H9 (cell line): Measurements from ENCODE around the gene CCDC149. TPM values are rescaled to one million over a fixed set of nuclear protein-coding genes. Genes with fewer than 3 reads are reported as not detected.

ENCODE experiments used
- DNase-seq: peaks from one replicate; pipeline ENCODE4 v3.0.0-alpha.2; 2017
- H2AFZ ChIP-seq: one replicate; pipeline ENCODE4 v1.6.1; 2013; ENCODE audit warnings: mild to moderate bottlenecking, low read length, control low read depth, moderate library complexity
- H2AK5ac ChIP-seq: 2 replicates; pipeline ENCODE4 v1.6.1; 2013; ENCODE audit warnings: low read length, control low read depth, mixed read lengths; ENCODE audit not compliant: insufficient read length
- H2BK120ac ChIP-seq: one replicate; pipeline ENCODE4 v1.6.1; 2013; ENCODE audit warnings: low read depth, mild to moderate bottlenecking, low read length, control low read depth, inconsistent platforms; ENCODE audit not compliant: poor library complexity, severe bottlenecking
- H2BK12ac ChIP-seq: 2 replicates; pipeline ENCODE4 v1.6.1; 2013; ENCODE audit warnings: low read length, control low read depth, mixed read lengths, low read depth; ENCODE audit not compliant: insufficient read length
- H2BK15ac ChIP-seq: 2 replicates; pipeline ENCODE4 v1.6.1; 2013; ENCODE audit warnings: low read depth, low read length, control low read depth
- H2BK20ac ChIP-seq: one replicate; pipeline ENCODE4 v1.6.1; 2013; ENCODE audit warnings: low read depth, mild to moderate bottlenecking, low read length, control low read depth, inconsistent platforms; ENCODE audit not compliant: poor library complexity, severe bottlenecking
- H2BK5ac ChIP-seq: 2 replicates; pipeline ENCODE4 v1.6.1; 2013; ENCODE audit warnings: low read length, control low read depth, mixed read lengths; ENCODE audit not compliant: insufficient read length
- H3K14ac ChIP-seq: 2 replicates; pipeline ENCODE4 v1.6.1; 2013; ENCODE audit warnings: low read length, control low read depth; ENCODE audit not compliant: insufficient read depth
- H3K18ac ChIP-seq: 2 replicates; pipeline ENCODE4 v1.6.1; 2013; ENCODE audit warnings: low read depth, mild to moderate bottlenecking, mixed read lengths, low read length, control low read depth; ENCODE audit not compliant: insufficient read length
- H3K23ac ChIP-seq: 2 replicates; pipeline ENCODE4 v1.6.1; 2013; ENCODE audit warnings: low read length, control low read depth, mixed read lengths, low read depth; ENCODE audit not compliant: insufficient read length
- H3K23me2 ChIP-seq: 2 replicates; pipeline ENCODE4 v1.6.1; 2013; ENCODE audit warnings: low read depth, mild to moderate bottlenecking, mixed read lengths, low read length, control low read depth; ENCODE audit not compliant: insufficient read length, poor library complexity, severe bottlenecking
- H3K27ac ChIP-seq: 2 replicates; pipeline ENCODE4 v1.5.1; 2013; ENCODE audit warnings: low read length, control low read depth, mixed read lengths, low read depth; ENCODE audit not compliant: insufficient read length
- H3K27me3 ChIP-seq: 2 replicates; pipeline ENCODE4 v1.6.1; 2013; ENCODE audit warnings: low read length, control low read depth, inconsistent platforms; ENCODE audit not compliant: insufficient read depth
- H3K4ac ChIP-seq: 2 replicates; pipeline ENCODE4 v1.6.1; 2013; ENCODE audit warnings: low read depth, mild to moderate bottlenecking, control low read depth, inconsistent platforms, low read length, moderate library complexity
- H3K4me1 ChIP-seq: 2 replicates; pipeline ENCODE4 v1.6.1; 2013; ENCODE audit warnings: low read length, control low read depth, inconsistent platforms; ENCODE audit not compliant: insufficient read depth
- H3K4me2 ChIP-seq: 2 replicates; pipeline ENCODE4 v1.6.1; 2013; ENCODE audit warnings: low read length, control low read depth, mixed read lengths; ENCODE audit not compliant: insufficient read length, insufficient read depth
- H3K56ac ChIP-seq: 2 replicates; pipeline ENCODE4 v1.6.1; 2013; ENCODE audit warnings: low read depth, mild to moderate bottlenecking, mixed read lengths, low read length, control low read depth; ENCODE audit not compliant: insufficient read length
- H3K79me1 ChIP-seq: 2 replicates; pipeline ENCODE4 v1.6.1; 2013; ENCODE audit warnings: low read depth, mild to moderate bottlenecking, moderate library complexity, low read length, control low read depth, inconsistent platforms; ENCODE audit not compliant: insufficient read depth, poor library complexity, severe bottlenecking
- H3K79me2 ChIP-seq: 2 replicates; pipeline ENCODE4 v1.6.1; 2013; ENCODE audit warnings: low read length, control low read depth, inconsistent platforms; ENCODE audit not compliant: insufficient read depth
- H3K9ac ChIP-seq: 2 replicates; pipeline ENCODE4 v1.6.1; 2013; ENCODE audit warnings: low read length, control low read depth, mixed read lengths; ENCODE audit not compliant: insufficient read length; ENCODE audit errors: extremely low read depth
- H3K9me3 ChIP-seq: one replicate; pipeline ENCODE4 v1.6.1; 2013; ENCODE audit warnings: low read depth, low read length, inconsistent platforms; ENCODE audit not compliant: control insufficient read depth
- H3T11ph ChIP-seq: one replicate; pipeline ENCODE4 v1.6.1; 2013; ENCODE audit warnings: mild to moderate bottlenecking, low read length, control low read depth, inconsistent platforms
- H4K20me1 ChIP-seq: one replicate; pipeline ENCODE4 v1.6.1; 2013; ENCODE audit not compliant: control insufficient read depth, insufficient read length, insufficient read depth
- H4K5ac ChIP-seq: 2 replicates; pipeline ENCODE4 v1.6.1; 2013; ENCODE audit warnings: low read depth, mild to moderate bottlenecking, mixed read lengths, low read length, control low read depth; ENCODE audit not compliant: insufficient read length
- H4K8ac ChIP-seq: replicated peaks from 2 replicates; pipeline ENCODE4 v1.6.1; 2013; ENCODE audit warnings: low read length, control low read depth, mixed read lengths, low read depth; ENCODE audit not compliant: insufficient read length
- H4K91ac ChIP-seq: 2 replicates; pipeline ENCODE4 v1.6.1; 2013; ENCODE audit warnings: low read depth, mild to moderate bottlenecking, moderate library complexity, mixed read lengths, low read length, control low read depth; ENCODE audit not compliant: insufficient read length
- H3K27ac Mint-ChIP-seq, 3 experiments: 2 replicates in 2 of 3; 3 replicates in 1 of 3; pipeline ENCODE4 v1.8.0; 2020 to 2021; ENCODE audit warnings: mixed read lengths in 3 of 3, mild to moderate bottlenecking in 1 of 3, moderate library complexity in 1 of 3
- H3K27me3 Mint-ChIP-seq: 2 replicates; pipeline ENCODE4 v1.8.0; 2021; ENCODE audit warnings: low read depth, mild to moderate bottlenecking, moderate library complexity, mixed read lengths
- H3K36me3 Mint-ChIP-seq, 3 experiments: 2 replicates in 2 of 3; 3 replicates in 1 of 3; pipeline ENCODE4 v1.8.0; 2020 to 2021; ENCODE audit warnings: low read depth in 3 of 3, mixed read lengths in 3 of 3; ENCODE audit not compliant: insufficient read depth in 1 of 3
- H3K4me1 Mint-ChIP-seq, 2 experiments: 2 replicates each; pipeline ENCODE4 v1.8.0; 2020; ENCODE audit warnings: mixed read lengths in 2 of 2
- H3K4me3 Mint-ChIP-seq, 2 experiments: 2 replicates in 1 of 2; 3 replicates in 1 of 2; pipeline ENCODE4 v1.8.0; 2020 to 2021; ENCODE audit warnings: mild to moderate bottlenecking in 2 of 2, mixed read lengths in 2 of 2, moderate library complexity in 1 of 2
- H3K9me3 Mint-ChIP-seq, 2 experiments: 2 replicates in 1 of 2; 3 replicates in 1 of 2; pipeline ENCODE4 v1.8.0; 2020; ENCODE audit warnings: mild to moderate bottlenecking in 2 of 2, mixed read lengths in 2 of 2, moderate library complexity in 1 of 2
- WGBS: extraction: QIAGEN DNeasy Blood & Tissue Kit; methylation state at CpG from one replicate; pipeline ENCODE4 v1.1.7; 2013; ENCODE audit warnings: missing lambda C conversion rate, low lambda C conversion rate, mixed read lengths; ENCODE audit not compliant: insufficient read length; ENCODE audit errors: extremely low coverage; 5-methylcytosine and 5-hydroxymethylcytosine counted together
- total RNA-seq: library from RNA; stranded (reverse); gene quantifications from 2 replicates; pipeline ENCODE4 v1.2.1, GENCODE V29; 2021
- TF ChIP-seq, protein P1 (sequence below): fragments of 200-600 bp; sonication (generic); conservative IDR thresholded peaks from 3 replicates; pipeline ENCODE4 v1.8.0; 2021; ENCODE audit warnings: antibody characterized with exemption, mild to moderate bottlenecking

Gene CCDC149
- total RNA-seq, 1 experiment from 2014 or later: 4.5 TPM

DNA sequence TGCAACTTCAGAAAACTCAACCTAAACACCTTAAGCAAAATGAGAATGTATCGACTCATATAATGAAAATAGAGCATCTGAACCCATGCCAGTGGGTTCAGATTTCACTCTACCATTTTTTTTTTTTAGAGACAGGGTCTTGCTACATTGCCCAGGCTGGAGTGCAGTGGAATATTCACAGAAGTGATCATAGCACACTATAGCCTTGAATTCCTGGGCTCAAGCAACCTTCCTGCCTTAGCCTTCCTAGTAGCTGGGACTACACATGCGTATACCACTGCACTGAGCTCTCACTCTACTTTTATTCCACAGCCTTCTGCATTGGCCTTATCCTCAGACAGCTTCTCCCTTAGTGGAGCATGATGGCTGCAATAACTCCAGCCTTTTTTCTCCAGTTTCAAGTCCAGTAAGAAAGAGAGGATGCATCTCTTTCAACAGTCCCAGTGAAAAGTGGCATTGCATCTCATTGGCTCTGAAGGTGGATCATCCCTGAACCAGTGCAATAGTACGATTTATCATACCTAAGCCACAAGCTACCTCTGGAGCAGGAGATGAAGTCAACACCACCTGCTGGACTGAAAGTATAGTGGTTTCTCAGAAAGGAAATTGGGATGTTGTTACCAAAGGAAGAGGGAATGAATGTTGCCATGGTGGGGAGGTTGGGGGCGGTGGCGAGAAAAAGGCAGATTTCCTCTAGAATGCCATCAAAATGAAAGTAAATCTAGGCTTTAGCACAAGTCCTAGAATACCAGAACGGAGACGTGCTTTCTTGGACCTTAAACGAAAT lies 119.4 kb downstream of the CCDC149 start:
- no peak overlapping the region for H2BK20ac ChIP-seq
- H4K8ac ChIP-seq: no peak overlapping the region
- Mint-ChIP-seq H3K4me1 (peaks cover 19 to 22% of the 10 kb centered on the region in 2 experiments), H3K4me3 (no peak overlapping the region), H3K27me3 (peaks cover 44% of the 10 kb centered on the region), H3K27ac (no peak overlapping the region), H3K36me3 (no peaks in the 10 kb centered on the region; a peak in 1 of 7 replicates), H3K9me3 (no peaks in the 10 kb centered on the region)
- peaks cover under 1% of the 10 kb centered on the region; the same call in 1 of the 2 replicates for H3K27me3 ChIP-seq
- H4K5ac ChIP-seq: no peak overlapping the region
- no peak overlapping the region for H3K4ac ChIP-seq
- no peaks in the 10 kb centered on the region for H3K79me1 ChIP-seq
- H3K23ac ChIP-seq: no peak overlapping the region
- WGBS: no CpG with 5 or more reads among the region's 8 CpGs
- H3K4me1 ChIP-seq: no peaks in the 10 kb centered on the region
- H3K14ac ChIP-seq: no peak overlapping the region
- no peak overlapping the region for H2BK12ac ChIP-seq
- no peak overlapping the region for H2AK5ac ChIP-seq
- no peak overlapping the region for H3T11ph ChIP-seq
- H2AFZ ChIP-seq: no peak overlapping the region
- no peak overlapping the region for H3K27ac ChIP-seq
- H3K4me2 ChIP-seq: no peak overlapping the region
- no peak overlapping the region for H3K56ac ChIP-seq
- no peaks in the 10 kb centered on the region for H3K79me2 ChIP-seq
- H4K20me1 ChIP-seq: no peaks in the 10 kb centered on the region
- no peak overlapping the region for H3K18ac ChIP-seq
- H3K9me3 ChIP-seq: no peaks in the 10 kb centered on the region
- H2BK120ac ChIP-seq: no peak overlapping the region
- no peak overlapping the region for H3K9ac ChIP-seq
- no peak overlapping the region for H4K91ac ChIP-seq
- peaks cover 6% of the 10 kb centered on the region for H3K23me2 ChIP-seq
- TF ChIP-seq, protein P1, sequence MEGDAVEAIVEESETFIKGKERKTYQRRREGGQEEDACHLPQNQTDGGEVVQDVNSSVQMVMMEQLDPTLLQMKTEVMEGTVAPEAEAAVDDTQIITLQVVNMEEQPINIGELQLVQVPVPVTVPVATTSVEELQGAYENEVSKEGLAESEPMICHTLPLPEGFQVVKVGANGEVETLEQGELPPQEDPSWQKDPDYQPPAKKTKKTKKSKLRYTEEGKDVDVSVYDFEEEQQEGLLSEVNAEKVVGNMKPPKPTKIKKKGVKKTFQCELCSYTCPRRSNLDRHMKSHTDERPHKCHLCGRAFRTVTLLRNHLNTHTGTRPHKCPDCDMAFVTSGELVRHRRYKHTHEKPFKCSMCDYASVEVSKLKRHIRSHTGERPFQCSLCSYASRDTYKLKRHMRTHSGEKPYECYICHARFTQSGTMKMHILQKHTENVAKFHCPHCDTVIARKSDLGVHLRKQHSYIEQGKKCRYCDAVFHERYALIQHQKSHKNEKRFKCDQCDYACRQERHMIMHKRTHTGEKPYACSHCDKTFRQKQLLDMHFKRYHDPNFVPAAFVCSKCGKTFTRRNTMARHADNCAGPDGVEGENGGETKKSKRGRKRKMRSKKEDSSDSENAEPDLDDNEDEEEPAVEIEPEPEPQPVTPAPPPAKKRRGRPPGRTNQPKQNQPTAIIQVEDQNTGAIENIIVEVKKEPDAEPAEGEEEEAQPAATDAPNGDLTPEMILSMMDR: peak; percentile 63; the same call in 2 of the 3 replicates
- no peak overlapping the region for H2BK5ac ChIP-seq
- no peak for DNase-seq
- no peak overlapping the region for H2BK15ac ChIP-seq
